Measurements from ENCODE around the gene EYA2.

EYA2 gene

GRCh38 chr20:47118641-47119040 is 224.0 kb downstream of the EYA2 start:
- H3K9me2 ChIP-seq (replicated peaks; ENCODE audit: low read depth, low read length): no peaks in the 10 kb centered on the region
- H2AFZ ChIP-seq (ENCODE audit: low read length): no peak overlapping the region
- no peak overlapping the region for H3K9ac ChIP-seq (ENCODE audit: low read depth, low read length, poor library complexity, severe bottlenecking)
- no peaks in the 10 kb centered on the region for H3K4me1 ChIP-seq (ENCODE audit: insufficient read depth, low read length, poor library complexity, severe bottlenecking)
- H3K4me2 ChIP-seq (ENCODE audit: low read depth, low read length, poor library complexity, severe bottlenecking): no peak overlapping the region
- H3F3A ChIP-seq (ENCODE audit: low read depth): no peaks in the 10 kb centered on the region
- no peaks in the 10 kb centered on the region for H4K20me1 ChIP-seq (ENCODE audit: insufficient read depth, low read length, poor library complexity, severe bottlenecking)
- no peaks in the 10 kb centered on the region for H3K79me2 ChIP-seq (ENCODE audit: insufficient read depth, low read length)
- no peaks in the 10 kb centered on the region for H3K27me3 ChIP-seq (ENCODE audit: insufficient read depth, low read length, poor library complexity, severe bottlenecking)
- no peaks in the 10 kb centered on the region; the same call in 1 of the 2 replicates for H3K9me3 ChIP-seq (ENCODE audit: insufficient read depth, low read depth, low read length)
- H3K4me3 ChIP-seq (ENCODE audit: low read length, poor library complexity, severe bottlenecking): no peak overlapping the region
- no peaks in the 10 kb centered on the region for H3K36me3 ChIP-seq (ENCODE audit: insufficient read depth, low read length)
- TF ChIP-seq, protein P1, sequence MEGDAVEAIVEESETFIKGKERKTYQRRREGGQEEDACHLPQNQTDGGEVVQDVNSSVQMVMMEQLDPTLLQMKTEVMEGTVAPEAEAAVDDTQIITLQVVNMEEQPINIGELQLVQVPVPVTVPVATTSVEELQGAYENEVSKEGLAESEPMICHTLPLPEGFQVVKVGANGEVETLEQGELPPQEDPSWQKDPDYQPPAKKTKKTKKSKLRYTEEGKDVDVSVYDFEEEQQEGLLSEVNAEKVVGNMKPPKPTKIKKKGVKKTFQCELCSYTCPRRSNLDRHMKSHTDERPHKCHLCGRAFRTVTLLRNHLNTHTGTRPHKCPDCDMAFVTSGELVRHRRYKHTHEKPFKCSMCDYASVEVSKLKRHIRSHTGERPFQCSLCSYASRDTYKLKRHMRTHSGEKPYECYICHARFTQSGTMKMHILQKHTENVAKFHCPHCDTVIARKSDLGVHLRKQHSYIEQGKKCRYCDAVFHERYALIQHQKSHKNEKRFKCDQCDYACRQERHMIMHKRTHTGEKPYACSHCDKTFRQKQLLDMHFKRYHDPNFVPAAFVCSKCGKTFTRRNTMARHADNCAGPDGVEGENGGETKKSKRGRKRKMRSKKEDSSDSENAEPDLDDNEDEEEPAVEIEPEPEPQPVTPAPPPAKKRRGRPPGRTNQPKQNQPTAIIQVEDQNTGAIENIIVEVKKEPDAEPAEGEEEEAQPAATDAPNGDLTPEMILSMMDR (conservative IDR thresholded peaks at IDR 0.05; ENCODE audit: low read length): no peak
- no peak for TF ChIP-seq EZH2phosphoT487 (IDR thresholded peaks at IDR 0.05; ENCODE audit: borderline replicate concordance)

- no peaks in the 10 kb centered on the region for H4K20me1 ChIP-seq (ENCODE audit: insufficient read depth, low read length, poor library complexity, severe bottlenecking)
- H3K79me2 ChIP-seq (ENCODE audit: insufficient read depth, low read length): no peaks in the 10 kb centered on the region
- H3K9ac ChIP-seq (ENCODE audit: low read depth, low read length, poor library complexity, severe bottlenecking): no peak overlapping the region
- H3K4me3 ChIP-seq (ENCODE audit: low read length, poor library complexity, severe bottlenecking): no peak overlapping the region
- no peak overlapping the region for H3K4me2 ChIP-seq (ENCODE audit: low read depth, low read length, poor library complexity, severe bottlenecking)
- H3K9me2 ChIP-seq (replicated peaks; ENCODE audit: low read depth, low read length): no peaks in the 10 kb centered on the region
- H2AFZ ChIP-seq (ENCODE audit: low read length): no peak overlapping the region
- no peaks in the 10 kb centered on the region; the same call in 1 of the 2 replicates for H3K9me3 ChIP-seq (ENCODE audit: insufficient read depth, low read depth, low read length)
- no peaks in the 10 kb centered on the region for H3F3A ChIP-seq (ENCODE audit: low read depth)
- no peak for TF ChIP-seq EZH2phosphoT487 (IDR thresholded peaks at IDR 0.05; ENCODE audit: borderline replicate concordance)
- TF ChIP-seq, protein P1 (conservative IDR thresholded peaks at IDR 0.05; ENCODE audit: low read length): no peak
- H3K4me1 ChIP-seq (ENCODE audit: insufficient read depth, low read length, poor library complexity, severe bottlenecking): no peaks in the 10 kb centered on the region
- H3K36me3 ChIP-seq (ENCODE audit: insufficient read depth, low read length): no peaks in the 10 kb centered on the region
- no peaks in the 10 kb centered on the region for H3K27me3 ChIP-seq (ENCODE audit: insufficient read depth, low read length, poor library complexity, severe bottlenecking)
Observed at GRCh38 chr20:47120346-47120936, 225.8 kb downstream of the EYA2 start.

GRCh38 chr20:47122560-47122959 is 227.9 kb downstream of the EYA2 start:
- no peaks in the 10 kb centered on the region for H3K9me3 ChIP-seq (ENCODE audit: insufficient read depth, low read depth, low read length)
- H3K4me1 ChIP-seq (ENCODE audit: insufficient read depth, low read length, poor library complexity, severe bottlenecking): no peaks in the 10 kb centered on the region
- H4K20me1 ChIP-seq (ENCODE audit: insufficient read depth, low read length, poor library complexity, severe bottlenecking): no peaks in the 10 kb centered on the region
- no peaks in the 10 kb centered on the region for H3K27me3 ChIP-seq (ENCODE audit: insufficient read depth, low read length, poor library complexity, severe bottlenecking)
- no peaks in the 10 kb centered on the region for H3F3A ChIP-seq (ENCODE audit: low read depth)
- no peaks in the 10 kb centered on the region for H3K9me2 ChIP-seq (replicated peaks; ENCODE audit: low read depth, low read length)
- no peaks in the 10 kb centered on the region for H3K79me2 ChIP-seq (ENCODE audit: insufficient read depth, low read length)
- H3K4me3 ChIP-seq (ENCODE audit: low read length, poor library complexity, severe bottlenecking): no peak overlapping the region
- H3K9ac ChIP-seq (ENCODE audit: low read depth, low read length, poor library complexity, severe bottlenecking): no peak overlapping the region
- no peak overlapping the region for H2AFZ ChIP-seq (ENCODE audit: low read length)
- TF ChIP-seq, protein P1 (conservative IDR thresholded peaks at IDR 0.05; ENCODE audit: low read length): no peak
- TF ChIP-seq EZH2phosphoT487 (IDR thresholded peaks at IDR 0.05; ENCODE audit: borderline replicate concordance): no peak
- H3K4me2 ChIP-seq (ENCODE audit: low read depth, low read length, poor library complexity, severe bottlenecking): no peak overlapping the region
- no peaks in the 10 kb centered on the region for H3K36me3 ChIP-seq (ENCODE audit: insufficient read depth, low read length)

Measured in Loucy (cell line).